Measurements from ENCODE around the gene CIAO1.
"Not testable (repeated sequence)": the region's sequence is repeated elsewhere in the genome, so short reads cannot be mapped to it uniquely, and the experiment has no call there.

The CIAO1 gene

DNA sequence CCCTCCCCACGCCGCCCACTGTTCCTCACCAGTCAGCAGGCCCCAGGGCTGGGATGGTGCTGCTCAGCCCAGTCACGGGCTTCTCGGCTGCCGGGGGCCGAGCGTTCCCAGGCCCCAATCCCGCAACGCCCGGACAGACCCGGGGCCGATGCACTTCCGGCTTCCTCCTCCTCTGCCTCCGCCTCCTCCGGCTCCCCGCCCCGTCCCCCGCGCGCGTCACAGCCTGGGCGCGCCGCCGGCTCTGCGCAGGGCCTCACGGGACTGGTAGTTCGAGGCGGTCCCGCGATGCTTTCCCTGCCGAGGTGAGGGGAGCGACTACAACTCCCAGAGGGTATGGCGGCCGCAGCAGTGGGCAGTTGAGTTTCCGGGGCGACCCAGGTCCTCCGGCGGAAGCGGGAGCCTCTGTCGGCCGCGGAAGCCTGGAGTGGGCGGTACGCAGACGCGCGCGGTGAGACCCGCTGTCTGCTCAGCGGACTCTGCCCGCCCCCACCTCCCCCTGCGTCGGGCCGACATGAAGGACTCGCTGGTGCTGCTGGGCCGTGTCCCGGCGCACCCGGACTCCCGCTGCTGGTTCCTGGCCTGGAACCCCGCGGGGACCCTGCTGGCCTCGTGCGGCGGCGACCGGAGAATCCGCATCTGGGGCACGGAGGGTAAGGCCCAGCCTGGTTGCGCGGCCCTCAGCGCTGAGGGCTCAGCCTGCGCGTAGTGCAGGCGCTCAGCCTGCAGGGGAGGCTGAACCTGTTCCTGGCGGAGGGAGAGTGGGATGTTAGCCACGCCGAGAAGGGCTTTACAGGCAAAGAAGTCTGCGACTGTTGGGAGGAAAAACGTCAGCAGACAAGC lies at the start of gene CIAO1, which contains the start of gene TMEM127:
CIAO1 (plus strand) TSS at position 386 of the 840 bp plus-strand sequence; CDS start at position 512, 126 bp downstream.
TMEM127 (minus strand) TSS at position 158 of the 840 bp plus-strand sequence. CDS start 616 bp downstream, outside the sequence.
- peak; percentile 98 for DNase-seq

DNA sequence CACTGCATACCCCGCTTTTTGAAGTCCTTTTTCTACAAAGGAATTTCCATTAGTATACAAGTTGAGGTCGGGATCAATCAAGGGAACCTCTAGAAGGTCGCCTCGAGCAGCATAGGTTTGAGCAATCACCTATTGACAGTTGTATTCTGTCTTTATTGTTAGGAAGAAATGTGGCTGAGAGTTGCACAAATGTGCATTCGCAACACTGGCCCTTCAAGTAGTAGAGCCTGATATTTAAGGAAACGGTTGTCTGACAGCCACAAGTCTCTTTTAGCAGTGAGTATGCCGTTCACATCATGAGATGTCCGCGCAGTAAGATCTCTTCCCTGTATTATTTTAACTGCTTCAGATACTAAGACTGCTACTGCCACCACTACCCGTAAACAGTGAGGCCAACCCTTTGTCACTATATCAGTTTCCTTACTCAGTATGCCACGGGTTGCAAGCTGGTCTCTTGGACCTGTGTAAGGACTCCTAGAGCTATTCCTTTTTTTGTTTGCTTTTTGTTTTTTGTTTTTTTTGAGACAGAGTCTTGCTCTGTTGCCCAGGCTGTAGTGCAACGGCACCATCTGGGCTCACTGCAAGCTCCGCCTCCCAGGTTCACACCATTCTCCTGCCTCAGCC lies 47.4 kb upstream of the CIAO1 start:
- no peak for DNase-seq

DNA sequence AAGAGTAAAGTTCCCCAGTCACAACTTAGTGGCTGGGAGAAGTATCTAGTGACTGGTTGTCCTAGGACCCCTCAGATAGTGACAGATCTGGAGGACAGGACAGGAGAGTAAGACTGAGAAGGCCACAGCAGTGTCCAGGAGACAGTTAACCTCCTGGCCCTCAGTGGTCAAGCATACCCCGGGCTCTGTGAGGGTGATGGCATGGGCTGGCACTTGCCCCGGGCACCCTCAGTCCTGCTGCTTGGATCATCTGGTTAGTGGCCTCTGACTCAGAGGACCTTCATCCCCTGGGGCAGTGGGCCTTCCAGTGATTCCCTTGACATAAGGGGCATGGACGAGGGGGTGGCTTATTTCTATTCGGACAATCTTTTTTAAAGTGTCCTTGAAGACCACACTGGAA lies 46.1 kb upstream of the CIAO1 start:
- not testable (repeated sequence) for DNase-seq

DNA sequence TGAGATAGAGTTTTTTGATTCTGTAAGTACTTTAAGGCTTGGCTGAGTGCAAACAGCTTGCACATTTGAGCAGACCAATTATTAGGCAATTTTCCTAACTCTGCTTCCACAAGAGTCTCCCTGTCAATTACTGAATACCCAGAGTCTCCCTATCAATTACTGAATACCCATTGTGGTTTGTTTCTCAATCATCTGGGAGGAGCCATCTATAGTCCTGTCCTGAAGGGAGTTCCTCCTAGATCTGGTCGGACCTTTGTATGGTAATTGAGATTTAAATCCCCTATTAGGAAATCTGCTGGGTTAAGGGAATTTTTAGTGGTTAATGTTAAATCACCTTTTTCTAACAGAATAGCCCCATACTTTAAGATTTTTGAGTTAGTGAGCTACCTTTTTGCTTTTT lies 44.9 kb upstream of the CIAO1 start:
- DNase-seq: not testable (repeated sequence)

DNA sequence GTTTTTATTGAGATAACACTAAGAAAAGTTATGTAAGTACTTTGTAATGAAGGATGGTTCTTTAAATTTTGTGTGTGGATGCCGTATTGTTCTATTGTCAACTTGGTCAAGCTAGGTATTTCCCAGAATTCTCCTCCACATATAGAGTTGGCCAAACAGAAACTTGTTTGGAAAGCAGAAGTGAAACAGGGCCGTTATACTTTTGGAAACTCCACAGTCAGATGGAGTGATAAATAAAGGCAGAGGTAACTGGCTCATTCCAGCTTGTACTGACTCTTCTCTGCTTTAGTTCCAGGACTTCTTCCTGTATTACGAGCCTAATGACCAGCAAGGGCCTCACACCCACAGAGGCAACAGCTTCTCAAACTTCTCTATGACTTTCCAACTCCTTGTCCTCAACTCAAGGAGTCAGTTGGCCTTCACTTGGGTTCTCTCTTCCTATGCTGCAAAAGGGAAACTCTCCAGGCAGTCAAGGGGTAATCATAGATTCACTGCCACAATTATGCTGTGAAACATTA lies 41.0 kb upstream of the CIAO1 start:
- peak; percentile 89 for DNase-seq

DNA sequence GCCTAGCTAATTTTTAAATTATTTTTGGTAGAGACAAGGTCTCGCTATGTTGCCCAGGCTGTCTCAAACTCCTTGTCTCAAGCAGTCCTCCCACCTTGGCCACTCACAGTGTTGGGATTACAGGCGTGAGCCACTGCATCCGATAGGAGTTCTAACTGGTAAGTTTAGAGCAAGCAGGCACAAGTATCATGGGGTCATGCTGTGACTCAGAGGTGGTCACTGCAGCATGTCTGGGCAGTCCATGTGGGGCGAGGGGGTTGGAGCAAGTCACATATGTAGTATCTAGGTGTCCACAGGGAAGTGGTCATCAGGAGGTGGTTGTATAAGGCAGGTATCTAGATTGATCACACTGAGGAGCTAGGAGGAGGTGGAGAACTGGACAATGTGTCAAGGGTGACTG lies 34.7 kb upstream of the CIAO1 start:
- DNase-seq: no peak

DNA sequence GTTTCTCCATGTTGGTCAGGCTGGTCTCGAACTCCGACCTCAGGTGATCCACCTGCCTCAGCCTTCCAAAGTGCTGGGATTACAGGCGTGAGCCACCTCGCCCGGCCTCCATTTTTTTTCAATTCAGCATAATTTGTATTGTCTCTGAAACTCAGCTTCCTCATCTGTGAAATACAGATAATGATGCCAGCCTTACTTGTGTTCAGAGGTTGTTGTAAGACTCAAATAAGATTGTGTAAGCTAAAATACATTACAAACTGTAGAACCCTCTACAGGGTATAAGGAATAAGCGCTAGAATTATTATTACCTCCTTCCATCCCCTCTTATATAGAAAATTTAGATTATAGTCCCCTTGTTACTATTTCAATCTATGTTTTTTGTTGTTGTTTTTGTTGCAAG lies 32.6 kb upstream of the CIAO1 start:
- no peak for DNase-seq

DNA sequence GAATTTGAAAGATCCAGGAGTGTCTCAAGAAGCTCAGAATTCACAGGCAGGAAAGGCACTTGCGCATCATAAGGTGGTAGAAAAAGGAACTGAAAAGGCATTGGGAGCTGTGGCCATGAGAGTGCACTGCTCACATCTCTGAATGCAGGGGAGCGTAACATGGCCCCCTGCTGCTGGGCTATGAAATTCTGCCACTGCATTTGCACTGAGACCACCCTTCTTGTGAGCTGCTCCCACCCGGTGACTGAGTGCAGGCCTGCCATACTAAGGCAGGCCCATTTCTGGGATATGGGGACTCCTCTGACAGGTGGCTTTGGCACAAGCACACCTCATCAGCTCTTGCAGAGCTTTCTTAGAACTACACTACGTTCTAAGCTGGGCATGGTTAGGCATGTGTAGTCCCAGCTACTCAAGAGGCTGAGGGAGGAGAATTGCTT lies 32.1 kb upstream of the CIAO1 start:
- peak; percentile 71 for DNase-seq

DNA sequence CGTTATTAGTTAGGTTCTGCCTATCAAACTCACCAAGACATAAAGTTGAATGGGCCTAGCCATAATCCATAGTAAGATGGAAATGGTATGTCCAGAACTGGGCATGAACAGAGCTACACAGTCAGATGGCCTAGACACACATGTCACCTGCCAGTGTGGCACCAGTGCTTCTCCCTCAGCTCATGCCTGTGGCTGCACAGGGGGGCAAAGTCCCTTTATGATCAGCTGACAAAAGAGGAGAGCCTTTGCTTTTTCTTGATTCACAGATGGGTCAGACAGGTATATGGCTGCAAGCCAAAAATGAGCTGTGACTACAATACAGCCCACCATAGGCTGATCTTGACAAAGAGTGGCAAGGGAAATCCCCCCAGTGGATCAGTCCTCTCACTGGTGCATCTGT lies 29.1 kb upstream of the CIAO1 start:
- no peak for DNase-seq

DNA sequence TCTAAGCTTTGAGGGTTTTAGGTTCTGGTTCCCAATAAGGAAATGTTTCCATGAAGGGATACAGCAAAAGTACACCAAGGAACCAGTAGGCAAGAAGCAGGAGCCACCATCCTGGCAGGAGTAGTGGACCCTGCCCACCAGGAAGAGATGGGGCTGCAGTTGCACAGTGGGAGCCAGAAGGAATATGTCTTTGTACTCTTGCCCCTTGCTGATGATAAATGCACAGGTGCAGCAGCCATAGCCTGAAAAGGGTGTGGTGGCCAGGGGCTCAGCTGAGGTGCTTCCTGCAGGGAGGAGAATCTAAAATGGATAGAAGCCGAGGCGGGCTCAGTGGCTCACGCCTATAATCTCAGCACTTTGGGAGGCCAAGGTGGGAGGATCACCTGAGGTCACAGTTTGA lies 27.8 kb upstream of the CIAO1 start:
- no peak for DNase-seq

DNA sequence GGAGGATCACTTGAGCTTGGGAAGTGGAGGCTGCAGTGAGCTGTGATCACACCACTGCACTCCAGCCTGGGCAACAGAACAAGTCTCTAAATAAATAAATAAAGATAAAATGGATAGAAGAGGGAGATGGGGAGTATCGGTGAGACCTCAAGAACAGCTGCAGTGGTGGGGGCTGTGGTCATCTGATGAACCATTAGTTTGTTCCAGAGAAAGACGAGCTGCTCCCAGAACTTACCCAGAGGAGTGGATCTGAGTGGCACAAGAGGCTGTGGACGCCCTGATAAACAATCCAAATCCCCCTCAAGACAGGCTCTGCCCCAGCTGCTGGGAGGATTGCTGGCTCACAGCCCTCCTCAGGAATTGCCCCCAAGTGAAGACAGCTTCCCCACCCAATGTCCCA lies 26.9 kb upstream of the CIAO1 start:
- no peak for DNase-seq

DNA sequence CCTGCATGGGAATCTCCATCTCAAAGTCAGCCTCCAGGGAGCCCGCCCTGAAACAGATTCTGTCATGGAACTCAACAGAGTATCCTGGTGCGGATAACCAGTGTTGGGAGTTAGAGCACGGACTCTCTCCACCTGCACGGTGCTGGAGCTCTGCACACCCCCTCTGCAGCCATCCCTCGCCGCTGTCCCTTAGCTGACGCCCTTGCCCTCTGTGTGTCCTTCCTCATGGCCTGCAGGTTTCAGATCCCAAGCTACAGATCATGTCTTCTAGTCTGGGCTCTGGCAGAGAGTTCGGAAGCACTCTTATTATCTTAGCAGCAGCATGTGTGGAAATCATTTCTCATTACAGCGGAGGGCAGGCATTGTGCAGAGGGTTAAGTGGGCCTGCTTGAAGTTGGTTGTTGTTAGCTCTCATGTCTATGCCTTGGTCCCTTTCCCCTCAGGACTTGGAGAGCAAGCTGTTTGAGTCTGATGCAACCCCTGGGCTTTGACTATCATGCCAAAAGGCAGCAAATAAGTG lies 26.2 kb upstream of the CIAO1 start:
- DNase-seq: no peak

DNA sequence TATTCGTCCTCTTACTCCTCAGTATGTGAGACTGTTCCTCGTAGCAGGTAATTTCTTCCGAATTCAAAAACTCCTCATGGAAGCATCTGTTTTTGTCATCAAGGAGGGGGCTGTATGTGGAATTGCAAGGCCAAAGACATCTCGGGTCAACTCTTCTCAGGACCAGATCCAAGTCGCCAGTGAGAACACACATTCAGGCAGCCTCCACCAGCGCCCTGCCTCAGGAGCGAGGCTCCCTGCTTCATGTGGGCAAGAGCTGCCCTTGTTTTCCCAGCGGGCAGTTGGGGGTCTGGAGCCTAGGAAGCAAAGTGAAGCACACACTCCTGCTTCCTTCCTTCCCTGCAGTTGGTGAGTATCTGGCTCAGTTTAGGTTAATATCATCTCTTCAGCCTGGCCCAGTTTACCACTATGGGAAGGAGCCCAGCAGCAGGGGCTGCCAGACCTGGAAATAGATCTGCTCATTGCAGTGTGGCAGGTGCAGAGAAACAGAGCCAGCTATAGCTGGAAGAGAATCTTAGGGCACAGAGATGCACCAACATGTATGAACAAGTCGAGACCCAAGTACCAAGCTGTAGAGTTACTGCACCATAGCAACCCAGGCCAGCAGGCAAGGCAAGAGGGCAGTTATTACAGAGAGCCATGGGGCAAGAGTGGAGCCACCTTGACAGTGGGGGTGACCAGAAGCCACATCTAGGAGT lies 25.5 kb upstream of the CIAO1 start:
- DNase-seq: no peak

DNA sequence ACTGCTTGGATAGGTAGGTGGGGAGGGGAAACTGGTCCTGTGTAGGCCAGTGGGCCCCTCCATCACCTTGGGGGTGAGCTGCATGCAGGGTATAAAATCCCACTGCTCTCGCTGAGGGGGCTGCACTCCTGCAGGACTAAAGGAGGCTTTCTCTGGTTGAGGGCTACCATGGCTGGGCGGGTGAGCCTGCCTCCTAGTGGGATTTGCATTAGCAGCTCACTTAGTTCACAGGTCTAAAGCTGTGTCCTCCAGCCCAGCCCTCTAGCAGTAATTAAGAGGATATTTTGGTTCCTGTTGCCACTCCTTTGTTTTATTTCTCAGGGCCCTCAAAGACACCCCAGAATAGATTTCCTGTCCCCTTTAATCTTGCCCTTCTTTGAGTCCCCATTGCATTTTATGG lies 24.8 kb upstream of the CIAO1 start:
- DNase-seq: peak; percentile 50

DNA sequence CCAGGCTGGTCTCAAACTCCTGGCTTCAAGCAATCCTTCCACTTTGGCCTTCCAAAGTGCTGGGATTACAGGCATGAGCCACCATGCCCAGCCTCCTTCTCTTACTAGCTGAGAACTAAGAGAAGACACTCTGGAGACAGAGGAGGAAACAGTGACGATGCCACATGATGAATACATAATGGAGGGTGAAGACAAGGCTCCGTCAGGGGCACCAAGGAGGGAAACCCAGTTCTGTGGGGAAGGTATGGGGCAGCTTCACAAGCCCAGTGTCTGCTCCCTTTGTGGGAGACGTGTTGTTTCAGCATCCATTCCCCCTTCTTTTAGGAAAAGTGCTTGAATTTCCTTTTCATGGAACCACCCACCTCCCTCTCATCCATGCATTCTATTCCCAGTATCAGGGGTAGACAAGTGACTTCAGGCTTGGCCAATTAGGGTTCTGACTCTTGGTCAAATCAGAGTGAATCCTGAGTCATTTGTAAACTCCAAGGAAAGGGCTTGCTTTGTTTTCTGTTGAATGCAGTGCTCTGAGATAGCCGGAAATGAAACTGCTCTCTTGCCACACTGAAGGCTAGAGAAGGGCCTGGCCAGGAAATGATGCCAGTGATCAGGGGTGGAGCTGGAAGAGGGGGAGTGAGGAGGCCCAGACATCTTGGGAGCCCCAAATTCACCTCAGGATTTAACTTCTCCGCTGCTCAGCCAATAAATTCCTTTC lies 24.0 kb upstream of the CIAO1 start:
- peak; percentile 88 for DNase-seq

DNA sequence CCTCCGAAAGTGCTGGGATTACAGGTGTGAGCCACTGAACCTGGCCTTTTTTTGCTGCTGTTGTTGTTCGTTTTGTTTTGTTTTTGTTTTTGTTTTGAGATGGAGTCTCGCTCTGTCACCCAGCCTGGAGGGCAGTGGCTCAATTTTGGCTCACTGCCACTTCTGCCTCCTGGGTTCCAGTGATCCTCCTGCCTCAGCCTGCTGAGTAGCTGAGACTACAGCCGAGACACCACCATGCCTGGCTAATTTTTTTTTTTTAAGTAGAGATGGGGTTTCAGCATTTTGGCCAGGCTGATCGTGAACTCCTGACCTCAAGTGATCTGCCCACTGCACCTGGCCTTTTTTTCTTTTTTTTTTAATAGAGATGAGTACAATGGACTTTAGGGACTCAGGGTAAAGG lies 22.2 kb upstream of the CIAO1 start:
- DNase-seq: peak; percentile 90

DNA sequence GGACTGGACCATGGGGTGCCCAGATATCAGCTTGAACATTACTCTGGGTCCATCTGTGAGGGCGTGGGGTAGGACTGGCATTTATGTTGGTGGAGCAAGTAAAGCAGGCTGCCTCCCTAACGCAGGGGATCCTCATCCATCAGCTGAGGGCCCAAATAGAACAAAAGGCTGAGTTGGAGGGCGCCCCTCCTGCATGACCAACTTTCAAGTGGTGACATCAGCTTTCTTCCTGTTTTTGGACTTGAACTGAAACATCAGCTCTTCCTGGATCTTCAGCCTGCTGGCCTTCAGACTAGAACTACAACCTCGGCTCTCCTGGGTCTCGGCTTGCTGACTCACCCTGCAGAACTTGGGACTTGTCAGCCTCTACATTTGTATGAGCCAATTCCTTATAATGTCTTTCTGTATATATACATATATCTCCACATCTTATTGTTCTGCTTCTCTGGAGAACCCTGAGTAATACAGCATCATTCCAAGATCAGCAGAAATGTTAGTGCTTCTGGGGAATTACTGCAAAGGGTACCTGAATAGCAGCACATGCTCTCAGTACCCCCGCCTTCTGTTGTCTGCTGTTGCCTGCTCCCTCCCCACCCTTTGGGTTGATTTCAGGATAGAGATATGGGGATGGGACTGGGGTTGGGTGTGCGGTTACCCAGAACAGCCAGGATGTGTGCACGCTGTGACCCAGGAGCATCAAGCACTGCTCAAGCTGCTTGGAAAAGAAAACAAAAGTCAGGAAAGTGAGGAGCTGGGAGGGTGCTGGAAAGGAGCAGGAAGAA lies 20.2 kb upstream of the CIAO1 start:
- DNase-seq: peak; percentile 79

DNA sequence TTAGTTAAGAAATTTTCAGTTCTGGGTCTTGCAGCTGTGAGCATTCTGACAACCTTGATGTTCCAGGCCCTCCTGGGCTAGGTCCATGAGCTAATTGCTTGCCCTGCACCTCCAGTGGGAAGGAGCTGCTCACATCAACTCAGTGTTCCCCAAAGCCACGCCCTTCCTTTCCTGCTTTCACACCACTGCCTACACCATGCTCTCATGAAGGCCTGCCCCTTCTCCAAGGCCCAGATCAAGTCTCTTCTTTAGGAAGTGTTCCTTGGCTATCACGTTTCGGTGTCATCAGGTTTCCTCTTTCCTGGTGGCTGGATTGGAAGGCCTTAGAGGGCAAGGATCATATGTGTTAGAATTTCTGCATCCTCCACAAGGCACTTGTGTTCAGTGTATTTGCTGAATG lies 19.0 kb upstream of the CIAO1 start:
- DNase-seq: no peak

DNA sequence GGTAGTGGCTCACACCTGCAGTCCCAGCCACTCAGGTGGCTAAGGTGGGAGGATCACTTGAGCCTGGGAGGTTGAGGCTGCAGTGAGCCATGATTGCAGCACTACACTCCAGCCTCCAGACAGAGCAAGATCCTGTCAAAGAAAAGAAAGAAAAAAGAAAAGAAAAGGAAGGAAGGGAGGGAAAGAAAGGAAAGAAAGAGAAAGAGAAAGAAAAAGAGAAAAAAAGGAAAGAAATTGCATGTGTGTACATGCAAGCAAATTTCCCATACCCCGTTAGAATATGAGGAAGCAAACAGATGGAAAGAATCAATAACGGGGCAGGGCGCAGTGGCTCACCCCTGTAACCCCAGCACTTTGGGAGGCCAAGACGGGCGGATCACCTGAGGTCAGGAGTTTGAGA lies 18.1 kb upstream of the CIAO1 start:
- DNase-seq: no peak

DNA sequence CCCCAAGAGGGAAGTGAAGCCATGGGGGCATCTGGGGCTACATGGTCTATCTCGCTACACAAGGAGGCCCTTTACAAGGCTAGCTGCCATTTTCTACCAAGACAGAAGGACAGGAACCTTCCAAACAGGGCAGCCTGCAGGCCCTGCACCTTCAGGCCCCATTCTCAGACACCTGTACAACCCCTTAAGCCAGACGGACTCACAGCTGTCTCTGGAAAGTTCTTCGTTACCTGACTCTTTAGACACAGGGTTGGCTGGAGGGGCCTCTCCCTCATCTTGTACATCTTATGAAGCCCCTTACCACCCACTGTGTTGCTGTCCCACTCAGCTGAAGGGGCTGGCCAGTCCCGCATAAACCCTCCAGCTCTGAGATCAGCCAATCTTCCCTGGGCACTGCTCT lies 17.4 kb upstream of the CIAO1 start:
- no peak for DNase-seq

DNA sequence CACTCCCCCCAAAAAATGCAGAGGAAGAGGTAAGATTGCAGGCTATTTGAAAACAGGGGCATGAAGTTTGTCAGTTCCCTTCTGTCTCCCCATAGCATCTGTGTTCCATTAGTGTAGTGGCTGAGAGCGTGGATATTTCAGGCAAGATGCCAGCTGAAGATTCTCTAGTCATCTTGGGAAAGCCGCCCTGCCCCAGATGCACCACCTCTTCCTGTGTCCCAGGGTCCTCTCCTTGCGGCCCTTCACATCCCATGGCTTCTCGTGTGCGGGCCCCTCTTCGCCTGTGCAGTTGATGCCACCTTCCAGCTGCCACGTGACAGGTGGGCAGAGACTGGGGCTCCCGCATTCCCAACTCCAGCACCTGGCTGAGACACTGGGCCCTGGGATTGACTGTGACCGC lies 16.4 kb upstream of the CIAO1 start:
- no peak for DNase-seq

DNA sequence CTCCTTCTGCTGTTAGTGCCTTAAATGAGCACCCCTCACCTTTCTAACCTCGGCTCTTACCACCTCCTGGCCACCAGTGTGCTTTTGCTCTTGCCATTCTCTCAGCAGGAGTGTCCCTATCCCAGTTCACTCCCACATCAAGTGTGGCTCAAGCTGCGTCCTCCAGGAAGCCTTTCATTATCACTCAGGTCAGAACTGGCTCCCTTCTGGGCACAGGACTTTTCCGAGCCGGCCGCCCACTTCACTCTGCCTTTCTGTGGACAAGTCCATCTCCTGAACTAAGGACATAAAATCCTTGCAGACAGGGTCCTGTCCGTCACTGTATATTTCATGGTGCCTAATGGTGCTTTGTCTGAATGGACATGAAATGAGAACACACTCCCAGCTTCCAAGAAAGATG lies 15.8 kb upstream of the CIAO1 start:
- DNase-seq: no peak
